MM.1S (cell line): ENCODE data around the gene SNRNP27.

Source experiments
- DNase-seq: peaks from one replicate; pipeline ENCODE4 v3.0.0-alpha.2; 2015
- H2AFZ ChIP-seq: fragments of 300-600 bp; sonication (generic); 2 replicates; pipeline ENCODE4 v1.6.0; 2016; ENCODE audit warnings: antibody characterized with exemption, low read length
- H3F3A ChIP-seq: fragments of 300-600 bp; sonication (generic); 2 replicates; pipeline ENCODE4 v1.6.1; 2016; ENCODE audit warnings: mild to moderate bottlenecking, antibody characterized with exemption, low read length, moderate library complexity, mixed read lengths; ENCODE audit not compliant: insufficient read depth
- H3K27ac ChIP-seq: fragments of 300-600 bp; sonication (generic); 2 replicates; pipeline ENCODE4 v1.5.1; 2016; ENCODE audit warnings: mild to moderate bottlenecking, low read length
- H3K27me3 ChIP-seq: fragments of 300-600 bp; sonication (generic); replicated peaks from 2 replicates; pipeline ENCODE4 v1.6.0; 2016; ENCODE audit warnings: low read length; ENCODE audit not compliant: insufficient read depth
- H3K36me3 ChIP-seq: fragments of 300-600 bp; sonication (generic); replicated peaks from 2 replicates; pipeline ENCODE4 v1.6.1; 2016; ENCODE audit warnings: mild to moderate bottlenecking, low read length, mixed read lengths; ENCODE audit not compliant: insufficient read depth
- H3K4me1 ChIP-seq: fragments of 300-600 bp; sonication (generic); 2 replicates; pipeline ENCODE4 v1.6.1; 2016; ENCODE audit warnings: low read length, mixed read lengths
- H3K4me2 ChIP-seq: fragments of 300-600 bp; sonication (generic); 2 replicates; pipeline ENCODE4 v1.6.0; 2016; ENCODE audit warnings: low read depth, low read length
- H3K4me3 ChIP-seq: fragments of 300-600 bp; sonication (generic); 2 replicates; pipeline ENCODE4 v1.5.1; 2016; ENCODE audit warnings: low read length, mixed read lengths
- H3K79me2 ChIP-seq: fragments of 300-600 bp; sonication (generic); 2 replicates; pipeline ENCODE4 v1.6.1; 2016; ENCODE audit warnings: mixed run types, low read length, mixed read lengths
- H3K9ac ChIP-seq: fragments of 300-600 bp; sonication (generic); 2 replicates; pipeline ENCODE4 v1.6.1; 2016; ENCODE audit warnings: low read length, mixed read lengths
- H3K9me2 ChIP-seq: fragments of 300-600 bp; sonication (generic); replicated peaks from 2 replicates; pipeline ENCODE4 v1.6.1; 2016; ENCODE audit warnings: mild to moderate bottlenecking, low read length, mixed read lengths; ENCODE audit not compliant: insufficient read depth
- H3K9me3 ChIP-seq: fragments of 300-600 bp; sonication (generic); replicated peaks from 2 replicates; pipeline ENCODE4 v1.6.1; 2016; ENCODE audit warnings: mild to moderate bottlenecking, low read length, mixed read lengths; ENCODE audit not compliant: insufficient read depth
- H4K20me1 ChIP-seq: fragments of 300-600 bp; sonication (generic); 2 replicates; pipeline ENCODE4 v1.6.1; 2016; ENCODE audit warnings: mild to moderate bottlenecking, low read length, moderate library complexity, mixed read lengths; ENCODE audit not compliant: insufficient read depth
- CTCF ChIP-seq: fragments of 300-600 bp; sonication (generic); IDR thresholded peaks from 2 replicates; pipeline ENCODE4 v1.5.1; 2016; ENCODE audit warnings: antibody characterized with exemption, low read length, mixed read lengths
- EZH2 ChIP-seq: fragments of 300-600 bp; sonication (generic); optimal IDR thresholded peaks from 2 replicates; pipeline ENCODE3; 2017; ENCODE audit warnings: low read depth, mild to moderate bottlenecking, antibody characterized with exemption, low read length, mixed read lengths
- EZH2phosphoT487 ChIP-seq: fragments of 300-600 bp; sonication (generic); IDR thresholded peaks from 2 replicates; pipeline ENCODE4 v1.6.1; 2018; ENCODE audit warnings: antibody characterized with exemption, low read length

Gene SNRNP27

DNA sequence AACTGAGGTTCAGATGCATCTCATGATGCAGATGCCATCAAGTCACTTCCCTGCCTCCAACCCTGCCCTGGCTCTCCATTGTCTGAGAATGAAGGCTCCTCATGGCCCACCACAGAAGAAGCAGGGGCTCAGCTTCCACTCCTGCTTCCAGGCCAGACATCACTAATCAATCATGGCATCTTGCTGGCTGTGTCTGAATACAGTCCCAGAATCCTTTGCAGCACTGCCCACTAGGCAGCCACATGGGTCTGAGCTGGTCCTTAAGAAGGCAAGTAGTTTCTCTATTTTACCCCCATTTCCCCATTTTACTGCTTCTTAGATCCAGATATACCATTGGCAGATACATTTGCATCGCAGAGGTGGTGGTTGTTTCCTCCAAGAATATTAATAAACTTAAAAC, 60.3 kb downstream of the SNRNP27 start:
- Histone ChIP-seq H3K79me2 (no peaks in the 10 kb centered on the region), H3K27me3 (no peaks in the 10 kb centered on the region), H3K36me3 (no peaks in the 10 kb centered on the region), H3K4me2 (no peak overlapping the region), H3F3A (no peaks in the 10 kb centered on the region), H3K4me1 (no peaks in the 10 kb centered on the region), H3K9me2 (no peaks in the 10 kb centered on the region), H3K9me3 (no peaks in the 10 kb centered on the region), H3K9ac (no peak overlapping the region), H4K20me1 (no peaks in the 10 kb centered on the region), H3K27ac (no peak overlapping the region), H2AFZ (no peak overlapping the region), H3K4me3 (no peak overlapping the region)
- TF ChIP-seq EZH2phosphoT487, result no peak
- no peak for TF ChIP-seq CTCF
- no peak for TF ChIP-seq EZH2
- DNase-seq, result no peak
